ENCODE results near the gene HTATIP2. TPM values are rescaled to one million over a fixed set of nuclear protein-coding genes. Genes with fewer than 3 reads are reported as not detected.

The HTATIP2 gene
- polyA plus RNA-seq, 3 donors = 31.5 to 108 (median 102) TPM

GRCh38 chr11:20397281-20397680 is 33.8 kb downstream of the HTATIP2 start:
- H3K79me2 ChIP-seq (ENCODE audit: insufficient read depth, low read length) = no peaks in the 10 kb centered on the region
- H3K4me1 ChIP-seq (ENCODE audit: control insufficient read depth in 1 of 2, insufficient read depth in 2 of 2, low read length in 2 of 2) = no peaks in the 10 kb centered on the region
- no peak for DNase-seq
- H3K27ac ChIP-seq (ENCODE audit: low read depth in 1 of 2, low read length in 2 of 2) = no peak overlapping the region
- H3K36me3 Mint-ChIP-seq = peaks cover 44 to 53% of the 10 kb centered on the region in 2 donors
- no peaks in the 10 kb centered on the region for H3K9me3 ChIP-seq (replicated peaks in 1 of 2; ENCODE audit: control insufficient read depth in 1 of 2, insufficient read depth in 1 of 2, low read length in 2 of 2)
- intact Hi-C loops (cut with micrococcal nuclease) = no loop called here
- no peak overlapping the region for H3K9ac ChIP-seq (ENCODE audit: insufficient read depth, low read length, poor library complexity, severe bottlenecking)
- H3K36me3 ChIP-seq (replicated peaks in 1 of 2; ENCODE audit: control insufficient read depth in 1 of 2, insufficient read depth in 2 of 2, low read length in 2 of 2) = peaks cover 49 to 81% of the 10 kb centered on the region in 2 donors
- H3K4me2 ChIP-seq (replicated peaks; ENCODE audit: extremely low read depth, low read length, poor library complexity, severe bottlenecking) = no peak overlapping the region
- no peak overlapping the region for H3K4me3 Mint-ChIP-seq
- H3K9me3 Mint-ChIP-seq = no peaks in the 10 kb centered on the region
- 50% methylated on average over 2 of the region's 3 CpGs for WGBS (ENCODE audit: insufficient coverage)
- H3K4me1 Mint-ChIP-seq = no peaks in the 10 kb centered on the region
- no peak overlapping the region for H3K4me3 ChIP-seq (replicated peaks in 1 of 3; ENCODE audit: low read depth in 2 of 3, low read length in 3 of 3)
- H3K27me3 Mint-ChIP-seq (ENCODE audit: low read depth in 3 of 3) = peaks cover 0 to 1% (median 0%) of the 10 kb centered on the region in 3 donors
- no peaks in the 10 kb centered on the region for H4K20me1 ChIP-seq (ENCODE audit: insufficient read depth, low read length)
- no peaks in the 10 kb centered on the region for H3K27me3 ChIP-seq (ENCODE audit: control insufficient read depth in 2 of 2, insufficient read depth in 2 of 2, low read length in 2 of 2)
- peak; percentile 57 for TF ChIP-seq CTCF (IDR thresholded peaks at IDR 0.05)
- H2AFZ ChIP-seq (ENCODE audit: insufficient read depth, low read depth, low read length, poor library complexity, severe bottlenecking) = no peak overlapping the region
- H3K27ac Mint-ChIP-seq = peak overlapping the region in 1 of 7 donors; percentile 38

DNA sequence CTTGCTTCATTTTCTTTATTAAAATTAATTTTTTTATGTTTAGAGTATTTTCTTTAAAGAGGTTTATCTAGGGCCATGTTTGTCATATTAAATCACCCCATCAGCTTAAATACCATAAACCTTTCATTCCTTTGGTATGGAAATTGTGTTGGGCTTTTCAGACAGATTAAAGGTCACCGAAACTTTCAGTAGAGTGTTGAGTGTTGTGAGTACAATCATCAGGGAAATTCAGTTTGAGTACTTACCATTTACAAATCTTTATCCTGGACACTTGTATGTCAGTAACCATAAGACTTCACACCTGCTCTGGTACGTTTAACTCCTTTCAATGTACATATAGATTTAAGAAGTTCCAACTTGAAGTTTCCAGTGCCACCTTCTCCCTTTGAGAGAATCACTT is 36.0 kb downstream of the HTATIP2 start:
- Mint-ChIP-seq H3K4me3 (no peak overlapping the region), H3K4me1 (no peaks in the 10 kb centered on the region), H3K27ac (no peak overlapping the region), H3K9me3 (no peaks in the 10 kb centered on the region), H3K27me3 (ENCODE audit: low read depth in 3 of 3) (peaks cover 0 to 1% (median 0%) of the 10 kb centered on the region in 3 donors), H3K36me3 (peaks cover 46 to 52% of the 10 kb centered on the region in 2 donors)
- Histone ChIP-seq H4K20me1 (ENCODE audit: insufficient read depth, low read length) (no peaks in the 10 kb centered on the region), H2AFZ (ENCODE audit: insufficient read depth, low read depth, low read length, poor library complexity, severe bottlenecking) (no peak overlapping the region), H3K27ac (ENCODE audit: low read depth in 1 of 2, low read length in 2 of 2) (no peak overlapping the region), H3K4me2 (replicated peaks; ENCODE audit: extremely low read depth, low read length, poor library complexity, severe bottlenecking) (no peak overlapping the region), H3K79me2 (ENCODE audit: insufficient read depth, low read length) (no peaks in the 10 kb centered on the region), H3K4me3 (replicated peaks in 1 of 3; ENCODE audit: low read depth in 2 of 3, low read length in 3 of 3) (no peak overlapping the region), H3K4me1 (ENCODE audit: control insufficient read depth in 1 of 2, insufficient read depth in 2 of 2, low read length in 2 of 2) (no peaks in the 10 kb centered on the region), H3K27me3 (ENCODE audit: control insufficient read depth in 2 of 2, insufficient read depth in 2 of 2, low read length in 2 of 2) (no peaks in the 10 kb centered on the region), H3K9me3 (replicated peaks in 1 of 2; ENCODE audit: control insufficient read depth in 1 of 2, insufficient read depth in 1 of 2, low read length in 2 of 2) (no peaks in the 10 kb centered on the region), H3K36me3 (replicated peaks in 1 of 2; ENCODE audit: control insufficient read depth in 1 of 2, insufficient read depth in 2 of 2, low read length in 2 of 2) (peaks cover 48 to 79% of the 10 kb centered on the region in 2 donors), H3K9ac (ENCODE audit: insufficient read depth, low read length, poor library complexity, severe bottlenecking) (no peak overlapping the region)
- intact Hi-C loops (cut with micrococcal nuclease) = no loop called here
- DNase-seq = no peak
- TF ChIP-seq CTCF (IDR thresholded peaks at IDR 0.05) = no peak
- no CpG with 5 or more reads among the region's 2 CpGs for WGBS (ENCODE audit: insufficient coverage)

All from CD14-positive monocyte (primary cell).